H1 (cell line): ENCODE data around the gene AMT. TPM values are rescaled to one million over a fixed set of nuclear protein-coding genes. Genes with fewer than 3 reads are reported as not detected.

Experiments
- BCL11A ChIP-seq, 2 experiments: IDR thresholded peaks; one replicate each; pipeline ENCODE4 v1.6.1; 2011; ENCODE audit warnings: low read depth in 2 of 2, low read length in 2 of 2, mild to moderate bottlenecking in 2 of 2
- CBX5 ChIP-seq: fragments of 300-800, 300-1000 bp; sonication (generic); IDR thresholded peaks from 2 replicates; pipeline ENCODE4 v1.7.1; 2016; ENCODE audit warnings: antibody characterized with exemption, low read length, low read depth
- CTBP2 ChIP-seq: IDR thresholded peaks from 2 replicates; pipeline ENCODE4 v1.7.0; 2011; ENCODE audit warnings: borderline replicate concordance, mild to moderate bottlenecking, moderate library complexity, mixed read lengths, low read length; ENCODE audit not compliant: insufficient read depth, insufficient read length
- CTCF ChIP-seq, 3 experiments: IDR thresholded peaks; 1 replicate in 2 of 3; 2 replicates in 1 of 3; pipeline versions ENCODE4 v1.5.1 to v1.6.1; 2011; ENCODE audit warnings: low read length in 3 of 3, mild to moderate bottlenecking in 3 of 3, inconsistent platforms in 2 of 3, low read depth in 1 of 3, moderate library complexity in 1 of 3; ENCODE audit not compliant: insufficient read depth in 1 of 3; ENCODE audit errors: control extremely low read depth in 1 of 3
- EP300 ChIP-seq, 2 experiments: IDR thresholded peaks; 1 replicate in 1 of 2; 2 replicates in 1 of 2; pipeline ENCODE4 v1.6.1; 2011 to 2012; ENCODE audit warnings: low read depth in 2 of 2, low read length in 2 of 2, mild to moderate bottlenecking in 2 of 2, borderline replicate concordance in 1 of 2, inconsistent platforms in 1 of 2, moderate library complexity in 1 of 2
- NANOG ChIP-seq: IDR thresholded peaks from 2 replicates; pipeline ENCODE4 v1.6.1; 2011; ENCODE audit warnings: low read length, low read depth, mild to moderate bottlenecking, inconsistent platforms; ENCODE audit not compliant: insufficient read depth, poor library complexity, severe bottlenecking
- RAD21 ChIP-seq, 2 experiments: IDR thresholded peaks in 1 of 2; conservative IDR thresholded peaks in 1 of 2; 2 replicates each; pipeline ENCODE4 v1.6.1; 2011; ENCODE audit warnings: low read depth in 2 of 2, low read length in 2 of 2, improper control_type of control experiment in 1 of 2, inconsistent platforms in 1 of 2, mild to moderate bottlenecking in 1 of 2, moderate library complexity in 1 of 2
- RXRA ChIP-seq: IDR thresholded peaks from 2 replicates; pipeline ENCODE4 v1.6.1; 2011; ENCODE audit warnings: low read depth, mild to moderate bottlenecking, low read length, moderate library complexity; ENCODE audit not compliant: insufficient read depth
- SUZ12 ChIP-seq: fragments of 200-600 bp; sonication (generic); IDR thresholded peaks from 2 replicates; pipeline ENCODE4 v1.6.1; 2012; ENCODE audit warnings: mild to moderate bottlenecking, inconsistent platforms, low read length, moderate library complexity, mixed read lengths
- TAF1 ChIP-seq: IDR thresholded peaks from 2 replicates; pipeline ENCODE4 v1.6.1; 2011; ENCODE audit warnings: mild to moderate bottlenecking, low read depth, low read length
- polyA plus RNA-seq, 7 experiments: library from polyadenylated mRNA; depleted of rRNA in 3 of 7; stranded (reverse) in 5 of 7; unstranded in 2 of 7; fragments of >200 nt in 5 of 7; fragments of 200-250 nt in 2 of 7; gene quantifications; 1 replicate in 5 of 7; 2 replicates in 1 of 7; 4 replicates in 1 of 7; pipeline versions ENCODE4 v1.2.1 to v1.2.3, GENCODE V29; 2011 to 2013; ENCODE audit warnings: missing spikeins in 2 of 7, mixed read lengths in 2 of 7
- total RNA-seq: library from RNA; stranded (reverse); fragmentation: NEBNext Ultra II Directional; extraction: Animal tissue kit (Norgen Biotek cat#: 25700); gene quantifications from 2 replicates; pipeline ENCODE4 v1.2.1, GENCODE V29; 2021

The AMT gene
- total and polyA plus RNA-seq, 2 of the 8 experiments (the other 6 are each of a cell fraction or from before 2014, with no cell fraction given), result 46.5 to 92.4 TPM

- TF ChIP-seq CTCF (IDR thresholded peaks at IDR 0.05; ENCODE audit: control extremely low read depth in 1 of 3, insufficient read depth in 1 of 3, low read depth in 1 of 3, low read length in 3 of 3) (no peak), RXRA (no peak), RAD21 (IDR thresholded peaks at IDR 0.05 in 1 of 2, conservative IDR thresholded peaks at IDR 0.05 in 1 of 2; ENCODE audit: low read depth in 2 of 2, low read length in 2 of 2) (no peak), EP300 (IDR thresholded peaks at IDR 0.05; ENCODE audit: borderline replicate concordance in 1 of 2, low read depth in 2 of 2, low read length in 2 of 2) (no peak), SUZ12 (no peak), CBX5 (no peak), BCL11A (IDR thresholded peaks at IDR 0.05; ENCODE audit: low read depth in 2 of 2, low read length in 2 of 2) (no peak), NANOG (no peak), TAF1 (no peak), CTBP2 (peak; percentile 43)
Observed at GRCh38 chr3:49469037-49469935, 47.0 kb upstream of the AMT start (continued).
